GM12892 (cell line): Measurements from ENCODE around the gene HIP1R.

Experiments used
- POLR2A ChIP-seq: IDR thresholded peaks from 2 replicates; pipeline ENCODE4 v1.6.1; 2011; ENCODE audit warnings: low read depth, low read length, control low read depth
- TAF1 ChIP-seq: IDR thresholded peaks from 2 replicates; pipeline ENCODE4 v1.6.1; 2011; ENCODE audit warnings: low read depth, mild to moderate bottlenecking, control low read depth, low read length, borderline replicate concordance

DNA sequence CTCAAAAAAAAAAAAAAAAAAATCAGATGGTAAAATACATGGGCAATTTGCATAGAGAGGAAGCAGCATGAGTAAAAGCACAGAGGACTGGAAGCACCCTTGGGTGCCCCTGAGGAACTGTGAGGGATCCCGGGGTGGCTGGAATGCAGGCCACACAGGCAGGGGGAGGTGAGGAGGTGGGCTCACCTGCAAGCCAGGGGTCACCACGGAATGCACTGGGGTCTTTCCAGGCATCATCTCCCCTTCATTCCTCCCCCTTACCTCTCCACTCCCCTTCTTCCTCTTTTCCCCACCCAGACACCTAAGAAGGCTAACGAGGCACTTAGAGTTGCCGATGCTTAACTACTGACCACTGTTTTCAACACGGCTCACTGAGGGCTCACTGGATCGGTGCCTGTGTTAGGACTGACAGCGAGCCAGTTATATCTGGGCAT is 14.4 kb upstream of the HIP1R start:
- TF ChIP-seq TAF1: no peak
- TF ChIP-seq POLR2A: no peak
